OCI-LY1 (cell line): Measurements from ENCODE around the gene C19orf33.

Source experiments
- H2AFZ ChIP-seq: fragments of 200-600 bp; sonication (generic), shearing (Covaris generic); 2 replicates; pipeline ENCODE4 v1.6.0; 2014; ENCODE audit warnings: antibody characterized with exemption, mild to moderate bottlenecking, low read length
- H3F3A ChIP-seq: fragments of 200-600 bp; sonication (generic), shearing (Covaris generic); 2 replicates; pipeline ENCODE4 v1.6.0; 2014; ENCODE audit warnings: mild to moderate bottlenecking, antibody characterized with exemption, low read length, moderate library complexity; ENCODE audit not compliant: insufficient read depth
- H3K27ac ChIP-seq: fragments of 200-600 bp; sonication (generic); 2 replicates; pipeline ENCODE4 v1.5.1; 2014; ENCODE audit warnings: low read length, mixed run types, mild to moderate bottlenecking, low read depth; ENCODE audit not compliant: poor library complexity, severe bottlenecking
- H3K27me3 ChIP-seq: fragments of 200-600 bp; sonication (generic); 2 replicates; pipeline ENCODE4 v1.6.0; 2014; ENCODE audit warnings: antibody characterized with exemption, mild to moderate bottlenecking, low read length, moderate library complexity; ENCODE audit not compliant: insufficient read depth
- H3K36me3 ChIP-seq: fragments of 200-600 bp; sonication (generic); 2 replicates; pipeline ENCODE4 v1.6.1; 2014; ENCODE audit warnings: mild to moderate bottlenecking, antibody characterized with exemption, low read length, moderate library complexity, mixed read lengths; ENCODE audit not compliant: insufficient read depth
- H3K4me1 ChIP-seq: fragments of 200-600 bp; sonication (generic); 2 replicates; pipeline ENCODE4 v1.5.1; 2014; ENCODE audit warnings: mild to moderate bottlenecking, low read length, moderate library complexity; ENCODE audit not compliant: insufficient read depth, severe bottlenecking
- H3K4me2 ChIP-seq: fragments of 200-600 bp; sonication (generic), shearing (Covaris generic); 2 replicates; pipeline ENCODE4 v1.6.1; 2014; ENCODE audit warnings: low read length
- H3K4me3 ChIP-seq: fragments of 200-600 bp; sonication (generic); 2 replicates; pipeline ENCODE4 v1.5.1; 2014; ENCODE audit warnings: low read length, low read depth, mild to moderate bottlenecking, mixed read lengths; ENCODE audit not compliant: poor library complexity, severe bottlenecking
- H3K79me2 ChIP-seq: fragments of 200-600 bp; shearing (Covaris generic); 2 replicates; pipeline ENCODE4 v1.6.1; 2016; ENCODE audit warnings: mixed run types, low read length, mixed read lengths; ENCODE audit not compliant: insufficient read depth
- H3K9ac ChIP-seq: fragments of 200-600 bp; sonication (generic), shearing (Covaris generic); 2 replicates; pipeline ENCODE4 v1.6.1; 2014; ENCODE audit warnings: mild to moderate bottlenecking, low read length, mixed read lengths
- H3K9me2 ChIP-seq: fragments of 200-600 bp; sonication (generic), shearing (Covaris generic); 2 replicates; pipeline ENCODE4 v1.6.1; 2014; ENCODE audit warnings: low read depth, mild to moderate bottlenecking, low read length, mixed read lengths
- H3K9me3 ChIP-seq: fragments of 200-600 bp; shearing (Covaris generic); 2 replicates; pipeline ENCODE4 v1.6.1; 2014; ENCODE audit warnings: low read length, mixed read lengths
- H4K20me1 ChIP-seq: fragments of 200-600 bp; sonication (generic), shearing (Covaris generic); 2 replicates; pipeline ENCODE4 v1.6.0; 2016; ENCODE audit warnings: mild to moderate bottlenecking, low read length; ENCODE audit not compliant: insufficient read depth
- EZH2 ChIP-seq: fragments of 200-600 bp; sonication (generic), shearing (Covaris generic); IDR thresholded peaks from 2 replicates; pipeline ENCODE4 v1.8.0; 2017; ENCODE audit warnings: borderline replicate concordance, mixed run types, mild to moderate bottlenecking, antibody characterized with exemption, low read length, moderate library complexity, mixed read lengths
- TF ChIP-seq, protein P1 (sequence below): fragments of 200-600 bp; sonication (generic), shearing (Covaris generic); IDR thresholded peaks from 2 replicates; pipeline ENCODE4 v1.5.1; 2017; ENCODE audit warnings: mild to moderate bottlenecking, antibody characterized with exemption, low read length, moderate library complexity, mixed read lengths

The C19orf33 gene

DNA sequence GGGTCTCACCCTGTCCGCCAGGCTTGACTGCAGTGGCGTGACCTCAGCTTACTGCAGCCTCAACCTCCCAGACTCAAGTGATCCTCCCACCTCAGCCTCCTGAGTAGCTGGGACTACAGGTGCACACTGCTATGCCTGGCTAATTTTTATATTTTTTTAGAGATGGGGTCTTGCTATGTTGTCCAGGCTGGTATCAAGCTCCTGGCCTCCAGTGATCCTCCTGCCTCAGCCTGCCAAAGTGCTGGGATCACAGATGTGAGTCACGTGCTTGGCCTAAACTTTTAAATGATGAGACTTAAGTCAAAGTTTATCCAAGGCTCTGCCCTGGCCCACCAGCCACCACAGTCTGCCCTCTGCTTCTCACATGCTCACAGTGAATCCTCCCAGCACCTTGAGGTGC lies 2.2 kb downstream of the C19orf33 start:
- Histone ChIP-seq H4K20me1 (no peaks in the 10 kb centered on the region), H2AFZ (no peak overlapping the region), H3K4me1 (no peaks in the 10 kb centered on the region), H3K27me3 (no peaks in the 10 kb centered on the region), H3K36me3 (peaks cover 18% of the 10 kb centered on the region), H3K27ac (no peak overlapping the region), H3K9ac (no peak overlapping the region), H3F3A (no peaks in the 10 kb centered on the region), H3K9me3 (no peaks in the 10 kb centered on the region), H3K9me2 (no peaks in the 10 kb centered on the region), H3K79me2 (no peaks in the 10 kb centered on the region), H3K4me3 (no peak overlapping the region), H3K4me2 (no peak overlapping the region)
- TF ChIP-seq, protein P1, sequence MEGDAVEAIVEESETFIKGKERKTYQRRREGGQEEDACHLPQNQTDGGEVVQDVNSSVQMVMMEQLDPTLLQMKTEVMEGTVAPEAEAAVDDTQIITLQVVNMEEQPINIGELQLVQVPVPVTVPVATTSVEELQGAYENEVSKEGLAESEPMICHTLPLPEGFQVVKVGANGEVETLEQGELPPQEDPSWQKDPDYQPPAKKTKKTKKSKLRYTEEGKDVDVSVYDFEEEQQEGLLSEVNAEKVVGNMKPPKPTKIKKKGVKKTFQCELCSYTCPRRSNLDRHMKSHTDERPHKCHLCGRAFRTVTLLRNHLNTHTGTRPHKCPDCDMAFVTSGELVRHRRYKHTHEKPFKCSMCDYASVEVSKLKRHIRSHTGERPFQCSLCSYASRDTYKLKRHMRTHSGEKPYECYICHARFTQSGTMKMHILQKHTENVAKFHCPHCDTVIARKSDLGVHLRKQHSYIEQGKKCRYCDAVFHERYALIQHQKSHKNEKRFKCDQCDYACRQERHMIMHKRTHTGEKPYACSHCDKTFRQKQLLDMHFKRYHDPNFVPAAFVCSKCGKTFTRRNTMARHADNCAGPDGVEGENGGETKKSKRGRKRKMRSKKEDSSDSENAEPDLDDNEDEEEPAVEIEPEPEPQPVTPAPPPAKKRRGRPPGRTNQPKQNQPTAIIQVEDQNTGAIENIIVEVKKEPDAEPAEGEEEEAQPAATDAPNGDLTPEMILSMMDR: no peak
- no peak for TF ChIP-seq EZH2

DNA sequence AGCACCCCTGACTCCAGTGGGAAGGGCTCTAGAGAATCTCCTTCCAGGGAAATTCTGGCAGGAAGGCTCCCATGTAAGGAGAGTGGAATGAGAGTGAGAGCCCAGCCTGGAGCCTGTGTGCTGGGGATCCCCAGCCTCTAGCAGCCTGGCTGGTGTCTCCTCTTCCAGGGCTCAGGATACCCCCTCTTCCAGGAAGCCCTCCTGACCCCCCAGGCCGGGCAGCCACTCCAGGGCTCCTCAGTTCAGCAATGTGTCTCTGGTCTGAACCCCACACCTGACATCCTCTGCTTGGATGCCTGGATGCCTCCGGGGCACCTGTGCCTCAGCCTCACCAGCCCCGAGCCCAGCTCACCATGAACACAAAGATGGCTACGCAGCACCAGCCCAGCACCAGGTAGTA lies 3.0 kb downstream of the C19orf33 start:
- Histone ChIP-seq H3K4me3 (no peak overlapping the region), H3K27ac (no peak overlapping the region), H3K4me1 (no peaks in the 10 kb centered on the region), H3K27me3 (no peaks in the 10 kb centered on the region), H3K9me3 (no peaks in the 10 kb centered on the region), H2AFZ (no peak overlapping the region), H3K9me2 (no peaks in the 10 kb centered on the region), H3F3A (no peaks in the 10 kb centered on the region), H3K4me2 (no peak overlapping the region), H3K79me2 (no peaks in the 10 kb centered on the region), H3K9ac (no peak overlapping the region), H3K36me3 (peaks cover 18% of the 10 kb centered on the region), H4K20me1 (no peaks in the 10 kb centered on the region)
- TF ChIP-seq, protein P1: no peak
- no peak for TF ChIP-seq EZH2

DNA sequence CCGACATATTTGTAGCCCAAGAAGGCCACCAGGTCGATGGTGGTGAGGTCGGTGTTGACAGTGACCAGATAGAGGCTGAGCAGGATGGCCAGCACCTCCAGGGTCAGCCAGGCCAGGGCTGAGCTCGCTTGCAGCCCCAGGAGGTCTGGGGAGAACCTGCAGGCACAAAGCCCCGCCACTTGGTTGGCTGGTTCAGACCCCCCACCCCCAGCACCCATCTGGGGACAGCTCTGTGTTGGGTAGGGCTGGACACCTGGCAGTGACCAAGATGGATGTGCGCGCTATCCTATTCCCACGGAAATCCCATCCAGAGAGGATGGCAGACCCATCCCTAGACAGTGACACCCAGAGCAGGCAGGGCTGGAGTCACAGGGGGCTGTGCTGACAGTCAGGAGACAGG lies 3.5 kb downstream of the C19orf33 start:
- Histone ChIP-seq H3F3A (no peaks in the 10 kb centered on the region), H3K9me3 (no peaks in the 10 kb centered on the region), H3K27ac (no peak overlapping the region), H3K79me2 (no peaks in the 10 kb centered on the region), H3K4me3 (no peak overlapping the region), H3K9me2 (no peaks in the 10 kb centered on the region), H2AFZ (no peak overlapping the region), H3K4me2 (no peak overlapping the region), H3K9ac (no peak overlapping the region), H3K4me1 (peaks cover under 1% of the 10 kb centered on the region), H3K27me3 (no peaks in the 10 kb centered on the region), H3K36me3 (peaks cover 18% of the 10 kb centered on the region), H4K20me1 (no peaks in the 10 kb centered on the region)
- TF ChIP-seq EZH2: no peak
- TF ChIP-seq, protein P1: no peak
